H9 (cell line): ENCODE data around the gene HMX1. TPM values are rescaled to one million over a fixed set of nuclear protein-coding genes. Genes with fewer than 3 reads are reported as not detected.

Source experiments
- DNase-seq: peaks from one replicate; pipeline ENCODE4 v3.0.0-alpha.2; 2017
- H2AFZ ChIP-seq: one replicate; pipeline ENCODE4 v1.6.1; 2013; ENCODE audit warnings: mild to moderate bottlenecking, low read length, control low read depth, moderate library complexity
- H2AK5ac ChIP-seq: 2 replicates; pipeline ENCODE4 v1.6.1; 2013; ENCODE audit warnings: low read length, control low read depth, mixed read lengths; ENCODE audit not compliant: insufficient read length
- H2BK120ac ChIP-seq: one replicate; pipeline ENCODE4 v1.6.1; 2013; ENCODE audit warnings: low read depth, mild to moderate bottlenecking, low read length, control low read depth, inconsistent platforms; ENCODE audit not compliant: poor library complexity, severe bottlenecking
- H2BK12ac ChIP-seq: 2 replicates; pipeline ENCODE4 v1.6.1; 2013; ENCODE audit warnings: low read length, control low read depth, mixed read lengths, low read depth; ENCODE audit not compliant: insufficient read length
- H2BK15ac ChIP-seq: 2 replicates; pipeline ENCODE4 v1.6.1; 2013; ENCODE audit warnings: low read depth, low read length, control low read depth
- H2BK20ac ChIP-seq: one replicate; pipeline ENCODE4 v1.6.1; 2013; ENCODE audit warnings: low read depth, mild to moderate bottlenecking, low read length, control low read depth, inconsistent platforms; ENCODE audit not compliant: poor library complexity, severe bottlenecking
- H2BK5ac ChIP-seq: 2 replicates; pipeline ENCODE4 v1.6.1; 2013; ENCODE audit warnings: low read length, control low read depth, mixed read lengths; ENCODE audit not compliant: insufficient read length
- H3K14ac ChIP-seq: 2 replicates; pipeline ENCODE4 v1.6.1; 2013; ENCODE audit warnings: low read length, control low read depth; ENCODE audit not compliant: insufficient read depth
- H3K18ac ChIP-seq: 2 replicates; pipeline ENCODE4 v1.6.1; 2013; ENCODE audit warnings: low read depth, mild to moderate bottlenecking, mixed read lengths, low read length, control low read depth; ENCODE audit not compliant: insufficient read length
- H3K23ac ChIP-seq: 2 replicates; pipeline ENCODE4 v1.6.1; 2013; ENCODE audit warnings: low read length, control low read depth, mixed read lengths, low read depth; ENCODE audit not compliant: insufficient read length
- H3K23me2 ChIP-seq: 2 replicates; pipeline ENCODE4 v1.6.1; 2013; ENCODE audit warnings: low read depth, mild to moderate bottlenecking, mixed read lengths, low read length, control low read depth; ENCODE audit not compliant: insufficient read length, poor library complexity, severe bottlenecking
- H3K27ac ChIP-seq: 2 replicates; pipeline ENCODE4 v1.5.1; 2013; ENCODE audit warnings: low read length, control low read depth, mixed read lengths, low read depth; ENCODE audit not compliant: insufficient read length
- H3K27me3 ChIP-seq: 2 replicates; pipeline ENCODE4 v1.6.1; 2013; ENCODE audit warnings: low read length, control low read depth, inconsistent platforms; ENCODE audit not compliant: insufficient read depth
- H3K4ac ChIP-seq: 2 replicates; pipeline ENCODE4 v1.6.1; 2013; ENCODE audit warnings: low read depth, mild to moderate bottlenecking, control low read depth, inconsistent platforms, low read length, moderate library complexity
- H3K4me1 ChIP-seq: 2 replicates; pipeline ENCODE4 v1.6.1; 2013; ENCODE audit warnings: low read length, control low read depth, inconsistent platforms; ENCODE audit not compliant: insufficient read depth
- H3K4me2 ChIP-seq: 2 replicates; pipeline ENCODE4 v1.6.1; 2013; ENCODE audit warnings: low read length, control low read depth, mixed read lengths; ENCODE audit not compliant: insufficient read length, insufficient read depth
- H3K56ac ChIP-seq: 2 replicates; pipeline ENCODE4 v1.6.1; 2013; ENCODE audit warnings: low read depth, mild to moderate bottlenecking, mixed read lengths, low read length, control low read depth; ENCODE audit not compliant: insufficient read length
- H3K79me1 ChIP-seq: 2 replicates; pipeline ENCODE4 v1.6.1; 2013; ENCODE audit warnings: low read depth, mild to moderate bottlenecking, moderate library complexity, low read length, control low read depth, inconsistent platforms; ENCODE audit not compliant: insufficient read depth, poor library complexity, severe bottlenecking
- H3K79me2 ChIP-seq: 2 replicates; pipeline ENCODE4 v1.6.1; 2013; ENCODE audit warnings: low read length, control low read depth, inconsistent platforms; ENCODE audit not compliant: insufficient read depth
- H3K9ac ChIP-seq: 2 replicates; pipeline ENCODE4 v1.6.1; 2013; ENCODE audit warnings: low read length, control low read depth, mixed read lengths; ENCODE audit not compliant: insufficient read length; ENCODE audit errors: extremely low read depth
- H3K9me3 ChIP-seq: one replicate; pipeline ENCODE4 v1.6.1; 2013; ENCODE audit warnings: low read depth, low read length, inconsistent platforms; ENCODE audit not compliant: control insufficient read depth
- H3T11ph ChIP-seq: one replicate; pipeline ENCODE4 v1.6.1; 2013; ENCODE audit warnings: mild to moderate bottlenecking, low read length, control low read depth, inconsistent platforms
- H4K20me1 ChIP-seq: one replicate; pipeline ENCODE4 v1.6.1; 2013; ENCODE audit not compliant: control insufficient read depth, insufficient read length, insufficient read depth
- H4K5ac ChIP-seq: 2 replicates; pipeline ENCODE4 v1.6.1; 2013; ENCODE audit warnings: low read depth, mild to moderate bottlenecking, mixed read lengths, low read length, control low read depth; ENCODE audit not compliant: insufficient read length
- H4K8ac ChIP-seq: replicated peaks from 2 replicates; pipeline ENCODE4 v1.6.1; 2013; ENCODE audit warnings: low read length, control low read depth, mixed read lengths, low read depth; ENCODE audit not compliant: insufficient read length
- H4K91ac ChIP-seq: 2 replicates; pipeline ENCODE4 v1.6.1; 2013; ENCODE audit warnings: low read depth, mild to moderate bottlenecking, moderate library complexity, mixed read lengths, low read length, control low read depth; ENCODE audit not compliant: insufficient read length
- H3K27ac Mint-ChIP-seq, 3 experiments: 2 replicates in 2 of 3; 3 replicates in 1 of 3; pipeline ENCODE4 v1.8.0; 2020 to 2021; ENCODE audit warnings: mixed read lengths in 3 of 3, mild to moderate bottlenecking in 1 of 3, moderate library complexity in 1 of 3
- H3K27me3 Mint-ChIP-seq: 2 replicates; pipeline ENCODE4 v1.8.0; 2021; ENCODE audit warnings: low read depth, mild to moderate bottlenecking, moderate library complexity, mixed read lengths
- H3K36me3 Mint-ChIP-seq, 3 experiments: 2 replicates in 2 of 3; 3 replicates in 1 of 3; pipeline ENCODE4 v1.8.0; 2020 to 2021; ENCODE audit warnings: low read depth in 3 of 3, mixed read lengths in 3 of 3; ENCODE audit not compliant: insufficient read depth in 1 of 3
- H3K4me1 Mint-ChIP-seq, 2 experiments: 2 replicates each; pipeline ENCODE4 v1.8.0; 2020; ENCODE audit warnings: mixed read lengths in 2 of 2
- H3K4me3 Mint-ChIP-seq, 2 experiments: 2 replicates in 1 of 2; 3 replicates in 1 of 2; pipeline ENCODE4 v1.8.0; 2020 to 2021; ENCODE audit warnings: mild to moderate bottlenecking in 2 of 2, mixed read lengths in 2 of 2, moderate library complexity in 1 of 2
- H3K9me3 Mint-ChIP-seq, 2 experiments: 2 replicates in 1 of 2; 3 replicates in 1 of 2; pipeline ENCODE4 v1.8.0; 2020; ENCODE audit warnings: mild to moderate bottlenecking in 2 of 2, mixed read lengths in 2 of 2, moderate library complexity in 1 of 2
- WGBS: extraction: QIAGEN DNeasy Blood & Tissue Kit; methylation state at CpG from one replicate; pipeline ENCODE4 v1.1.7; 2013; ENCODE audit warnings: missing lambda C conversion rate, low lambda C conversion rate, mixed read lengths; ENCODE audit not compliant: insufficient read length; ENCODE audit errors: extremely low coverage; 5-methylcytosine and 5-hydroxymethylcytosine counted together
- total RNA-seq: library from RNA; stranded (reverse); gene quantifications from 2 replicates; pipeline ENCODE4 v1.2.1, GENCODE V29; 2021
- TF ChIP-seq, protein P1 (sequence below): fragments of 200-600 bp; sonication (generic); conservative IDR thresholded peaks from 3 replicates; pipeline ENCODE4 v1.8.0; 2021; ENCODE audit warnings: antibody characterized with exemption, mild to moderate bottlenecking

HMX1 gene
- total RNA-seq, 1 experiment from 2014 or later = 0.26 TPM

DNA sequence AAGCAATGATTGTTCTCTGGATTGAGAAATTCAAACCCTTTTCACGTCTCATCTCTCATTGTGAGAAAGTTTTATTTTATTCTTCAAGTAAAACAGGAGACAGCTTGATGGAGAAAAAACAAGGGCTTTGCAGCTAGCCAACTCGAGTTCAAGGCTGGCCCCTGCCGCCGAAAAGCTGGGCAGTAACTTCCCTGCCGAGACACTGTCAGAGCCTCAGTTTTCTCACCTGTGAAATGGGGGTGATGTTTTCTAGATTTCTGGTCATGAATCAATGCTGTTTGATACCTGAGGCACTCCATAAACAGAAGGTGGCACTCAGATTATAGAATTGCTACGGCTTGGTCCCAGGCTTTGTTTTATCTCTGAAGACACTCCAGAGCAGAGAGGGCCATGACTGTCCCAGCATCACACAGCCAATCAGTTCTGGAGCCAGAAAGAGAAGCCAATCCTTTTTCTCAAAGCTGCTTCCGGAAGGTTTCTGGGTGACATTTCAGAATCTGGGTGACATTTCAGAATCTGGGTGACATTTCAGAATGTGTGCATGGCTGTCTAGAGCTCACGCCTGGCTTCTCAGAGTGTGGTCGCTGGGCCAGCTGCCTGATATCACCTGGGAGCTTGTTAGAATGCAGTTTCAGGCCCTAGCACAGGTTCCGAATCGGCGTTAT lies 33.2 kb downstream of the HMX1 start:
- no peak overlapping the region for H2BK12ac ChIP-seq
- H3K4me1 ChIP-seq = no peaks in the 10 kb centered on the region
- no peak overlapping the region for H2BK5ac ChIP-seq
- H3K27ac Mint-ChIP-seq = peak overlapping the region in 1 of 3 experiments; percentile 38; a peak in 1 of 7 replicates
- no peaks in the 10 kb centered on the region for H4K20me1 ChIP-seq
- no peak overlapping the region for H3K4me3 Mint-ChIP-seq
- TF ChIP-seq, protein P1, sequence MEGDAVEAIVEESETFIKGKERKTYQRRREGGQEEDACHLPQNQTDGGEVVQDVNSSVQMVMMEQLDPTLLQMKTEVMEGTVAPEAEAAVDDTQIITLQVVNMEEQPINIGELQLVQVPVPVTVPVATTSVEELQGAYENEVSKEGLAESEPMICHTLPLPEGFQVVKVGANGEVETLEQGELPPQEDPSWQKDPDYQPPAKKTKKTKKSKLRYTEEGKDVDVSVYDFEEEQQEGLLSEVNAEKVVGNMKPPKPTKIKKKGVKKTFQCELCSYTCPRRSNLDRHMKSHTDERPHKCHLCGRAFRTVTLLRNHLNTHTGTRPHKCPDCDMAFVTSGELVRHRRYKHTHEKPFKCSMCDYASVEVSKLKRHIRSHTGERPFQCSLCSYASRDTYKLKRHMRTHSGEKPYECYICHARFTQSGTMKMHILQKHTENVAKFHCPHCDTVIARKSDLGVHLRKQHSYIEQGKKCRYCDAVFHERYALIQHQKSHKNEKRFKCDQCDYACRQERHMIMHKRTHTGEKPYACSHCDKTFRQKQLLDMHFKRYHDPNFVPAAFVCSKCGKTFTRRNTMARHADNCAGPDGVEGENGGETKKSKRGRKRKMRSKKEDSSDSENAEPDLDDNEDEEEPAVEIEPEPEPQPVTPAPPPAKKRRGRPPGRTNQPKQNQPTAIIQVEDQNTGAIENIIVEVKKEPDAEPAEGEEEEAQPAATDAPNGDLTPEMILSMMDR = no peak
- no CpG with 5 or more reads among the region's 12 CpGs for WGBS
- peaks cover 4% of the 10 kb centered on the region for H3K27me3 Mint-ChIP-seq
- no peak overlapping the region for H4K5ac ChIP-seq
- H3T11ph ChIP-seq = no peak overlapping the region
- no peak overlapping the region for H3K4ac ChIP-seq
- H2BK15ac ChIP-seq = no peak overlapping the region
- H3K4me1 Mint-ChIP-seq = peaks cover 12 to 40% of the 10 kb centered on the region in 2 experiments
- H3K79me1 ChIP-seq = no peaks in the 10 kb centered on the region
- H3K9me3 ChIP-seq = no peaks in the 10 kb centered on the region
- no peak overlapping the region for H4K91ac ChIP-seq
- no peak overlapping the region for H3K56ac ChIP-seq
- H3K18ac ChIP-seq = no peak overlapping the region
- no peak overlapping the region for H4K8ac ChIP-seq
- H2BK20ac ChIP-seq = no peak overlapping the region
- no peak overlapping the region for H3K4me2 ChIP-seq
- no peak overlapping the region for H2AFZ ChIP-seq
- no peak overlapping the region for H3K9ac ChIP-seq
- H3K36me3 Mint-ChIP-seq = no peaks in the 10 kb centered on the region
- no peak overlapping the region for H3K23ac ChIP-seq
- no peak overlapping the region for H2AK5ac ChIP-seq
- no peak overlapping the region for H3K27ac ChIP-seq
- no peaks in the 10 kb centered on the region for H3K79me2 ChIP-seq
- H2BK120ac ChIP-seq = no peak overlapping the region
- DNase-seq = no peak
- H3K27me3 ChIP-seq = no peaks in the 10 kb centered on the region
- no peak overlapping the region for H3K14ac ChIP-seq
- peaks cover 0 to 4% of the 10 kb centered on the region in 2 experiments; a peak in 2 of 5 replicates for H3K9me3 Mint-ChIP-seq
- no peaks in the 10 kb centered on the region for H3K23me2 ChIP-seq
